Stimulated activated CD4-positive, alpha-beta T cell treated with anti-CD3 and anti-CD28 coated beads, Interleukin-12 subunit alpha, Interleukin-12 subunit beta, amount 100 ng/mL, for 4 hours (primary cell): ENCODE results near the gene ABTB1.

Experiments
- DNase-seq: peaks from one replicate; pipeline ENCODE4 v3.0.0-alpha.2; 2020

The ABTB1 gene

DNA sequence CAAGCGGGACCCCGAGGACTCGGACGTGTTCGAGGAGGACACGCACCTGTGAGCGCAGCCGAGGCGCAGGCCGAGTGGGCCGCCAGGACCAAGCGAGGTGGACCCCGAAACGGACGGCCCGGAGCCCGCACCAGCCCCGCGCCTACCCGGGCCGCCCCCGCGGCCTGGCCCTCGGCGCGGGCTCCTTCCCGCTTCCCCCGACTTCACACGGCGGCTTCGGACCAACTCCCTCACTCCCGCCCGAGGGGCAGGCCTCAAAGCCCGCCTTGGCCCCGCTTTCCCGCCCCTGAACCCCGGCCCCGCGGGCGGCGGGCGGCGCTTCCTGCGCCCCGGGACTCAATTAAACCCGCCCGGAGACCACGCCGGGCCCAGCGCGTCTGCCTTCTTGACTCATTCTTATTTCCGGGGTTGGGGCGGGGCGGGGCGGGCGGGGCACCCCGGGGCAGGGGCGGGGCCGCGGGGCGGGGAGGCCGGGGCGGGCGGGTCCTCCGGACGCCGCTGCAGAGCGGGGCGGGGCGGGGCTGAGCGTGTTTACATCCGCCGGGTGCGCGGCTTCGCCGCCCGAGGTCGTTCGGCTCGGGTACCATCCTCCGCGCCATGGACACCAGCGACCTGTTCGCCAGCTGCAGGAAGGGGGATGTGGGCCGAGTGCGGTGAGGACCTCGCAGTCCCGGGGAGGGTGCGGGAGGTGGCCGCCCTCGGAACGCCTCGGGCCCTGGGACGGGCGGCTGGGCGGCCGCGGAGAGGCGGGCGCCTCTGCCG lies at the start of gene ABTB1:
TSS of gene ABTB1 (plus strand) at position 524 of the 762 bp plus-strand sequence. CDS start at position 598, 74 bp downstream.
- peak; percentile 86 for DNase-seq

- no peak for DNase-seq
These were observed 48.7 kb upstream of the ABTB1 start for GRCh38 chr3:127624063-127624462.

DNA sequence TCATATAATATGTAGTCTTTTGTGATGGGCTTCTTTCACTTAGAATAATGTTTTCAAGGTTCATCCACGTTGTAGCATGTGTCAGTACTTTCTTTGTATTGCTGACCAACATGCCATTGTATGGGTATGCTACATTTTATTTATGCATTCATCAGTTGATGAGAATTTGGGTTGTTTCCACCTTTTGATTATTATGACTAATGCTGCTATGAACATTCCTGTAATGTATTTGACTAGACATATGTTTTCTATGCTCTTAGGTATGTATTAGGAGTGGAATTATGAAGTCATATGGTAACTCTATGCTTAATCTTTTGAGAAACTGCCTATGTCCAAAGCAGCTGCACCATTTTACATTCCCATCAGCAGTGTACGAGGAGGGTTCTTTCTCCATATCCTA lies 46.9 kb upstream of the ABTB1 start:
- no peak for DNase-seq

GRCh38 chr3:127628426-127628787 lies 44.3 kb upstream of the ABTB1 start:
- DNase-seq: no peak

GRCh38 chr3:127628788-127629466 lies 43.8 kb upstream of the ABTB1 start, which contains the start of gene PODXL2:
Gene PODXL2 (plus strand): TSS chr3:127629185. CDS start chr3:127629220, 35 bp downstream.
- peak; percentile 41 for DNase-seq

GRCh38 chr3:127629467-127630403 lies 43.0 kb upstream of the ABTB1 start:
- peak; percentile 37 for DNase-seq

DNA sequence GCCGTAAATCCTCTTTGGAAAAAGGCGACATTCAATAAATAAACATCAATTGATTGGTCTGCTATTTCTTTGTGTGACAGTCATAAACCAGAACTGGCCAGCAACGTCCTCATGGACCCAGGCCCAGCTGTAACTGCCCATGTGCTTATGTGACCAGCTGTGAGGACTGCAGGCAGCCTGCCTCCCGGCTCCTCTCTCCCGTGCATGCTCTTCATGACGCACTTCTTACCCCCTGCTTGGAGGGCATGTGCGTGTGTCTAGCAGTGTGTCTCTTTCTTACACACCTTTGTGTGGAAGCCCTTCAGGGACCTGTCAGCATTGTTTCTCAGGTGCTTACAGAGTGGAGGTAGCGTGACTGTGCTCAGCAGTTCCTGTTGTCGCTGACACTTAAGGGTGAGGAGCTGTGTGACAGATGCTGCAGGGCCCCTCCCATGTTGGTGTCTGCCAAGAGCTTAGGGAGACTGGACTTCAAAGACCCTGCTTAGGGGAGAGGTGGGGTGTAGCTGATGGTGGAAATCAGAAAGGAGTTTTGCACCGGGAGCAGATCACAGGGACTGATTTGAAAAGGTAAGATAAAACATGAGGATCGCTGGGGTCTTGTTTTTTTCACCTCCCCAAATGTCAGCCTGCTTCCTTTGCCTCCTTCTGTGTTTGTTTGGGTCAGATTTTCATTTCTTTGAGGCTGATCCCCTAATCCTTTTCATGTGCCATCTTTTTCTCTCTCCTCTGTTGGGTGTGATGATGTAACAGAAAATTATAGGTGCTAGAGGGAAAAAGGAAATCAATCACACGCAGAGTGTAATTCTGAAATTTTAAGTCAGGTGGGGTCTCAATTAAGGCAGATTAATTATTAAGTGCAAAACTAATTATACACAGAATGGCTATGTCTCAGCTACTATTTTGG lies 41.7 kb upstream of the ABTB1 start:
- DNase-seq: no peak

DNA sequence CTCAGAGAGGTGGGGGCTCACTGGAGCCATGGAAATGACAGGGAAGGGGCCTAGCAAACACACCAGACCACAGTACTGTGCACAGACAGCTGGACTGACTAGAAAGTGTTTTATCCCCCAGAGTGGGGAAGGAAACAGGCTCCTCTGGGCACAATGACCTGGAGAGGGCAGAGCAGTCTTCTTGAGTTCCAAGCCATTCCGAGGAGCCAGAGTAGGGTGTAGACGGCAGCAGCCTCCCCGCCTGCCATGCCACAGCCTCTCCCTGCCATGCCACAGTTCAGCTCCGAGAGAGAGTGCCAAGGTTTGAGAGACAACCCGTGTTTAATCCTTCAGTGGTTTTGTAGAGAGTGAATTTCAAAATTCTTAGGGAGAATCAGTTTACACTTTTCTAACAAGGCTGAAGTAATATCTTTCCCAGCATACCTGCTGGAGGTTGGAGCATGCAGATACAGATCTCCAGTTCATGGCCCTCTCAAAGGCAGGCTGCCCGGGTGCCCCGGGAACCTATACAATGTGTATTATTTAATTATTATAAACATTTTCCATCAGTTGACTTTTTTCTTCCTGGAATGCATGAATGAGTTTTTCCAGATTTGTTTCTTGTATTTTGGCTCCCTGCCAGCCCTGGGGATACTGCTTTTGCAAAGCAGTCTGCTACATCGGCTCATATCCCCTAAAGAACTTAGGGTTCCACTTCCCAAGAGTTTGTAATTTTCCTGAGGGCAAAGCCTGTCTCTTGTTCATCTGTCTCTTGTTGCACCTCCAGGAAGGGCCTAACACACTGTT lies 40.5 kb upstream of the ABTB1 start:
- no peak for DNase-seq

DNA sequence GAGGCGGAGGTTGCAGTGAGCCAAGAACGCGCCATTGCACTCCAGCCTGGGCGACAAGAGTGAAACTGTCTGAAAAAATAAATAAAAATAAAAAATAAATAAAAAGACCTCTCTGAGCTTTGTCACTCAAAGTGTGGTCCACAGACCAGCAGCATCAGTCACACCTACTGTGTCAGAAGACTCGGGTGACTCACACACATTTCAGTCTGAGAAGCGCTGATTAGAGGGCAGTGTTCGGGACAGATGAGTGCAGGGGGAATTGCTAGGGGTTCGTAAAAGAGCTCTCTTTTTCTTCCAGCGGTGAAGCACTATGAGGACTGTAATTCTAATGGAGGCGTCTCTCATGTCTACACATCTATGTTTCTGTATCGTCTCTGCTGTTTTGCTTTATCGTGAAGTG lies 38.1 kb upstream of the ABTB1 start:
- DNase-seq: no peak

DNA sequence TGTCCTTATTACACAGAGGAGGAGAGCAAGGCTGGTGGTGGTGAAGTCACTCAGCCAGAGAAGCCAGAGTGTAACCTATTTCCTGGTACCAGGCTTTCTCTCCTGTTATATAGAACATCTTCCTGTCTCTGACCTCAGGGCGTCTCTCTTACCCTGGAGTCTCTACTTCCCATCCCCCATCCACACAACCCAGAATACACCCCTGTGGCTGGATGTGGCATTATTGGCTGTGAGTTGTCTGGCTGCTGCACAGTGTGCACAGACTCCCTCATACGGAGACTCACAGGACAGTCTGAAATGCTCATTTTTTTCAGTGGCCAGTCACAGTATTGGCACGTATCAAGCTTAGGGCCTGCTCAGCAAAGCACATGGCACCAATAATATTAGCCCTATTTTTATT lies 35.2 kb upstream of the ABTB1 start:
- no peak for DNase-seq

DNA sequence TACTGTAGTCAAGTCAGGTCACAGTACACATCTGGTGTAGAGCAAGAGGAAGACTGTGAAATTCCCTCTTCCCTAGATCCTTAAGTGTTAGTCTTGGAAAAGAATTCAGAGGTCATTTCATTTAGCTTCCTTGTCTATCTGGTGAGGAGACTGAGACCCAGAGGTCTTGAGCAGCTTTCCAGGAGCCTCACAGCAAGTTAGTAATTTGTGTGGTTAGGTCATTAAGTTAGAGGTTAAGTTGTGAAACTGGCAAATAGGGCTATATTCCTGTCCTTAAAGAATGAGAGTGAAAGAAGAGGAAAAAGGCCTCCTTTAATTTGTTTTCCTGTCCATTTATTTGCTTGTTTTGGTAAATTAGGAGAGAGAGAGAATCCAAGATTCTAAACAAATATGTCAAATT lies 34.8 kb upstream of the ABTB1 start:
- DNase-seq: no peak

- DNase-seq: no peak
These were observed 33.3 kb upstream of the ABTB1 start for GRCh38 chr3:127639173-127640041.

DNA sequence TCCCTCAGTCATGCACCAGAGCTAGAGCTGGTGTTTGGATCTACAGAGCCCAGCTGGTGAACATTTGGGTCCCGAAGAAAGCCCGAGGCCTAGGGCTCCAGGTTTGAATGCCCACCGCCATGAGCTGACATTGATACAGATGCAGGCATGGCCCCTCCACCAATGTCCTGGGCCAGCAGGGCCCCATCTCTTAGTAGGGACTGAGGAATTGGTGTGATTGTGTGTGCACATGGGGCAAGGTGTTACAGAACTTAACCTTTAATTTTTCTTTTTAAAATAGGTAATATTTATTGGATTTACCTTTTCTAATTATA lies 32.8 kb upstream of the ABTB1 start:
- no peak for DNase-seq

DNA sequence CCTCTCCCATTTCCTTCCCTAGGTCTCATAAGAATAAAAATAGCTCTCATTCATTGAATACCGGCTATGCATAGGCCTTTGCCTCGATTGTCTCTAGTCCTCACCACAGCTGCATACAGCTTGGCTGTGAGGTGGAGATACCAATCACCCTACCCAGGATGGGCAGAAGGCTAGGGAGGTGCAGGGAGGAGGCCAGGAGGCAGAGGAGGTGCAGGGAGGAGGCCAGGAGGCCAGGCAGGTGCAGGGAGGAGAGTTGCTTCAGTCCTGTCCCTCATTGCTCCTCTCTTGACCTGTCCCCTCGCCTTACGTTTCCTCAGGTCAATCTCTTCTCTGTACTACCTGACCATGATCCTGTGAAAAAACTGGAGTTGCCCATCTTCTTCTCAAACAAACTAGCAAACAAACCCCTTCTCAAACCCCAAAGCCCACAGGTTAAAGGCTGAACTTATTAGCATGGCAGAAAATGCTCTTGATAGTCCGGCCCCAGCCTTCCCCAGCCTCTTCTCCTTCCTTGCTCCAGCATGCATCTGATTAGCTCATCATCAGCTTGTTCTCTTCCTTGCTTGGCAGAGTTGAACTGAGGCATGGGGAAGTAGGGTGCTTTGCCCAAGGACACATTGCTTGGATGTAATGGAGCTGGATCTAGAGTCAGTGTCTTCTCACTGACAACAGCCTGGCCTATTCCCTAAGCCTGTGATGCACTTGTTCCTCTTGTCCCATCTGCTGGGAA lies 27.9 kb upstream of the ABTB1 start:
- DNase-seq: no peak

GRCh38 chr3:127645371-127646015 lies 27.3 kb upstream of the ABTB1 start:
- no peak for DNase-seq

- no peak for DNase-seq
These were observed 26.2 kb upstream of the ABTB1 start for GRCh38 chr3:127646501-127647046.

DNA sequence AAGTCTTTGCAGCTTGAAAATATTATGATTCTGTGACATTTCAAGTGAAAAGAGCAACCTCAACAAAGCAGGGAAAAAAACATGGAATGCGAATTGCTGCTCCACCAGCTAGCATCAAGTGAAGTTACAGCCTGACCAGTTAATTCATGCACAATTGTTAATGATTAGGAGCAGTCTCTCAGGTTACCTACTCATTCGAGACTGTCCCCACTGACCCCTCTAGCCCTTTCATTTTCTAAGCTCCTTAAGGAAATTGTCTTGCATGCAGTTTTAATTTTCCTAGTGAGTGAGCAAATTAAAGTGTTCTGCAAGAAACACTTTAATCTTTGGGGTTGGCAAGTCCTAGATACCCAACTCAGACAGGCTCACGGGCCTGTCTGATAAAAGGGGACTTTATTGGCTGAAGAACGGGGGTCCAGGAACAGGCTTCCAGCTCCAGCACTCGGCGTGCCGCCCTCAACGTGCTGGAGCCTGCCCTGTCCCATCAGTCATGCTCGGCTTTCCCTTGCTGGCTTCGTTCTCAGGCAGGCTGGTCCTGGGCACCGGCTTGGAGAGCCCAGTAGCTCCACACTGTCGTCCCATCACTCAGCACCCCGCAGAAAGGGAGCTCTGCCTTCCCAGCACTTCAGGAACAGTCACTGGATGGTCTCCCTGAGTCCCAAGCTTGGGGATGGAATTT lies 25.4 kb upstream of the ABTB1 start:
- DNase-seq: no peak

- DNase-seq: no peak
These were observed 24.9 kb upstream of the ABTB1 start for GRCh38 chr3:127647845-127648204.
